Endodermal cell (in vitro differentiated cells): ENCODE results near the gene NAGLU. TPM values are rescaled to one million over a fixed set of nuclear protein-coding genes. Genes with fewer than 3 reads are reported as not detected.

Experiments used
- DNase-seq: peaks from one replicate; pipeline ENCODE4 v3.0.0-alpha.2; 2017
- H3K27ac ChIP-seq: 2 replicates; pipeline ENCODE4 v1.5.1; 2013; ENCODE audit warnings: mild to moderate bottlenecking, low read depth, low read length, moderate library complexity
- H3K27me3 ChIP-seq: 2 replicates; pipeline ENCODE4 v1.6.1; 2013; ENCODE audit warnings: mild to moderate bottlenecking, low read length, moderate library complexity; ENCODE audit not compliant: insufficient read depth, control insufficient read depth, poor library complexity, severe bottlenecking
- H3K36me3 ChIP-seq: 2 replicates; pipeline ENCODE4 v1.7.0; 2013; ENCODE audit warnings: mild to moderate bottlenecking, low read length, moderate library complexity; ENCODE audit not compliant: control insufficient read depth, insufficient read depth
- H3K4me1 ChIP-seq: one replicate; pipeline ENCODE4 v1.7.0; 2013; ENCODE audit warnings: low read length; ENCODE audit not compliant: control insufficient read depth, insufficient read depth
- H3K4me3 ChIP-seq: 2 replicates; pipeline ENCODE4 v1.5.1; 2013; ENCODE audit warnings: mild to moderate bottlenecking, low read length, moderate library complexity
- H3K9ac ChIP-seq: 2 replicates; pipeline ENCODE4 v1.6.1; 2013; ENCODE audit warnings: mild to moderate bottlenecking, low read length, moderate library complexity; ENCODE audit not compliant: poor library complexity, severe bottlenecking; ENCODE audit errors: extremely low read depth
- H3K9me3 ChIP-seq: 2 replicates; pipeline ENCODE4 v1.6.1; 2013; ENCODE audit warnings: mild to moderate bottlenecking, low read length, moderate library complexity; ENCODE audit not compliant: control insufficient read depth
- H3K27ac Mint-ChIP-seq: 2 replicates; pipeline ENCODE4 v1.8.0; 2020; ENCODE audit warnings: mixed read lengths
- H3K27me3 Mint-ChIP-seq: 2 replicates; pipeline ENCODE4 v1.8.0; 2021; ENCODE audit warnings: mild to moderate bottlenecking, mixed read lengths; ENCODE audit not compliant: insufficient read depth
- H3K36me3 Mint-ChIP-seq: 2 replicates; pipeline ENCODE4 v1.8.0; 2020; ENCODE audit warnings: low read depth, mixed read lengths
- H3K4me1 Mint-ChIP-seq: 2 replicates; pipeline ENCODE4 v1.8.0; 2020; ENCODE audit warnings: mixed read lengths
- H3K4me3 Mint-ChIP-seq: 2 replicates; pipeline ENCODE4 v1.8.0; 2020; ENCODE audit warnings: mild to moderate bottlenecking, moderate library complexity, mixed read lengths
- H3K9me3 Mint-ChIP-seq: 2 replicates; pipeline ENCODE4 v1.8.0; 2020; ENCODE audit warnings: mild to moderate bottlenecking, mixed read lengths
- CTCF ChIP-seq: fragments of 200-600 bp; sonication (generic); conservative IDR thresholded peaks from 2 replicates; pipeline ENCODE4 v1.5.0; 2021; ENCODE audit warnings: antibody characterized with exemption, mild to moderate bottlenecking
- WGBS, 2 experiments: methylation state at CpG; one replicate each; pipeline versions ENCODE4 v1.1.5 to v1.1.7; 2013; ENCODE audit warnings: missing lambda C conversion rate in 2 of 2, mixed read lengths in 1 of 2; ENCODE audit not compliant: insufficient coverage in 1 of 2, insufficient read length in 1 of 2; 5-methylcytosine and 5-hydroxymethylcytosine counted together
- total RNA-seq, 2 donors: library from RNA; stranded (reverse); fragmentation: NEBNext Ultra II Directional in 1 of 2; extraction: Animal tissue kit (Norgen Biotek cat#: 25700) in 1 of 2; gene quantifications; 2 replicates in 1 of 2; 3 replicates in 1 of 2; pipeline ENCODE4 v1.2.1, GENCODE V29; 2021

Gene NAGLU
- total RNA-seq, 2 donors from 2014 or later, result 29.1 to 31.5 TPM

GRCh38 chr17:42522798-42523278 is 13.2 kb upstream of the NAGLU start:
- Histone ChIP-seq H3K36me3 (peaks cover 11% of the 10 kb centered on the region), H3K4me1 (peaks cover 19% of the 10 kb centered on the region), H3K27ac (no peak overlapping the region), H3K4me3 (no peak overlapping the region), H3K9ac (no peak overlapping the region), H3K27me3 (no peaks in the 10 kb centered on the region), H3K9me3 (no peaks in the 10 kb centered on the region)
- Mint-ChIP-seq H3K36me3 (peaks cover 23% of the 10 kb centered on the region), H3K4me3 (no peak overlapping the region), H3K27ac (no peak overlapping the region), H3K4me1 (peaks cover 21% of the 10 kb centered on the region), H3K9me3 (peaks cover 4% of the 10 kb centered on the region), H3K27me3 (peaks cover 2% of the 10 kb centered on the region)
- no peak for TF ChIP-seq CTCF
- 89% methylated on average over 8 of the region's 8 CpGs; no CpG with 5 or more reads in 1 of the 2 experiments for WGBS, 2 experiments
- DNase-seq, result peak; percentile 38

GRCh38 chr17:42525221-42525620 is 10.8 kb upstream of the NAGLU start:
- peaks cover 2% of the 10 kb centered on the region for H3K27me3 Mint-ChIP-seq
- H3K27ac ChIP-seq, result no peak overlapping the region
- H3K4me1 ChIP-seq, result peaks cover 2% of the 10 kb centered on the region
- peaks cover 7% of the 10 kb centered on the region for H3K36me3 ChIP-seq
- no peak overlapping the region for H3K4me3 Mint-ChIP-seq
- DNase-seq, result no peak
- H3K4me1 Mint-ChIP-seq, result peaks cover 10% of the 10 kb centered on the region
- H3K4me3 ChIP-seq, result no peak overlapping the region
- H3K36me3 Mint-ChIP-seq, result peaks cover 21% of the 10 kb centered on the region
- H3K9me3 Mint-ChIP-seq, result peaks cover 13% of the 10 kb centered on the region
- H3K9me3 ChIP-seq, result peaks cover 13% of the 10 kb centered on the region
- TF ChIP-seq CTCF, result no peak
- H3K27me3 ChIP-seq, result no peaks in the 10 kb centered on the region
- no peak overlapping the region for H3K9ac ChIP-seq
- H3K27ac Mint-ChIP-seq, result no peak overlapping the region
- WGBS, 2 experiments, result 98 to 100% methylated on average over 1 to 2 of the region's 2 CpGs

- H3K9me3 ChIP-seq, result peaks cover 13% of the 10 kb centered on the region
- H3K27ac ChIP-seq, result no peak overlapping the region
- no peak for DNase-seq
- no peak overlapping the region for H3K9ac ChIP-seq
- TF ChIP-seq CTCF, result no peak
- peaks cover 7% of the 10 kb centered on the region for H3K36me3 ChIP-seq
- peaks cover 2% of the 10 kb centered on the region for H3K27me3 Mint-ChIP-seq
- WGBS, 2 experiments, result 93 to 100% methylated on average over 3 to 6 of the region's 6 CpGs
- peaks cover 13% of the 10 kb centered on the region for H3K4me1 Mint-ChIP-seq
- H3K36me3 Mint-ChIP-seq, result peaks cover 19% of the 10 kb centered on the region
- no peak overlapping the region for H3K27ac Mint-ChIP-seq
- peaks cover 3% of the 10 kb centered on the region for H3K4me1 ChIP-seq
- H3K4me3 Mint-ChIP-seq, result no peak overlapping the region
- peaks cover 13% of the 10 kb centered on the region for H3K9me3 Mint-ChIP-seq
- no peak overlapping the region for H3K4me3 ChIP-seq
- no peaks in the 10 kb centered on the region for H3K27me3 ChIP-seq
These were observed 10.0 kb upstream of the NAGLU start for GRCh38 chr17:42526031-42526444.
